Ammon's horn (tissue), 1 donor: Measurements from ENCODE around the gene PFDN6.
A peak's percentile ranks its signal among the peaks of the same experiment; 100 is the strongest.

ENCODE experiments used
- DNase-seq: peaks from one replicate; pipeline ENCODE4 v3.0.0-alpha.2; 2016; ENCODE audit warnings: low spot score

Gene PFDN6

DNA sequence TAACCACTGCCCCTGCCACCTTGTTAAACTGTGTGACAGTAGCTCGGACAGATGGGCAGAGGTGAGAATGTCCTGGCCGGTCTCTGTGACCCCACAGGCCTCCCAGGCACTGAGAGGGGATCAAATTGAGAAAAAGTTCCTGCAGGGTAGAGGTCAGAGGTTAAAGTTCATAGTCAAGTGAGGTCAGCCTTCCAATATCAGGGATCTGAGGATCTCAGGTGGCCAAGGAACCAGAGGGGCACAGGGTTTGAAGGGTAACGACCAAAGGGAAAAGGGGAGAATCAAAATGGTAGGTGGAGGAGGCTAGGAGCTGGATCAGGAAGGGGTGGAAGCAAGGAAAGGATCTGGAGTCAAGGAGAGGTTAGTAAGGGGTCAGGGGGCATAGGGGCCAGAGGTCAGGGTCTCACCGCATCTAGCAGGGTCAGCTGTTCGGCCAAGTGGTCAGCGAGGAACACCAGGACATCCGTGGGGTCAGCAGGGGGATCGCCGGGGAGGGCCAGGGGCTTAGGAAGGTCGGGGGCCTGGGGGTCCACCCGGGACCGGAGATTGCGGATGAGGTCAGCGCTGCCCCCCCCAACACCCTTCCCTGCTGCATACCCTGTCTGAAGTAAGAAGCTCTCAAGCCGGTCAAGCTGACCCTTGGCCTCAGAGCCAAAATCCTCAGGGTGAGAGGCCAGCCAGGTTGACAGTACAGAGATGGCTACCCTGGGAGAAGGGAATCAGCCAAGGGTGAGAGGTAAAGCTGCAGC is 6.4 kb downstream of the PFDN6 start:
- DNase-seq: no peak

DNA sequence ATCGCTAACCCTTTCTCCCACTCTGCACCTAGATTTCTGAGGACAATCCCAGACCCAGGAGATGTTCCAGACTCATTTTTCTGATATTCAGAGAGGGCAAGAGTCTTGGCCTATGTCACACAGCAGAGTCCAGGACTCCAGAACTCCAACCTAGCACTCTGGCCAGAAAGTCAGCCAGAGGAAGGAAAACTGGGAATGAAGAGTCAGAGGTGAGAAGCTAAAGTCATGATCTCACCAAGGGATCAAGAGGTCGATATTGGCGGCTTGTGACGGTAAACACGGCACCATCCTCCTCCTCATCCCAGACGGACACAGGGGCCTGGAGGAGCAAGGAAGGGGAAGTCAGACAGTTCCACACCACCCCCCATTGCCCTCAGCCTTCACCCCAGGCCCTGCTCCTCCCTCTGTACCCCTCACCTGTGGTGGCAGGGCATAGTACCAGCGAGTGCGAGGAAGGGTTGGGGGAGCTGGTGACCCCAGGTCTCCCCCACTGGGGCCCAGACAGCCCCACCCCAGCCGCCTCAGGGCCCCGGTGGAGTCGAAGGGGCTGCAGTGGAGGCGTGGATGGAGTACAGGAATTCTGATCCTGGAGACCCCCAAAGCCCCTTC is 7.5 kb downstream of the PFDN6 start:
- no peak for DNase-seq

DNA sequence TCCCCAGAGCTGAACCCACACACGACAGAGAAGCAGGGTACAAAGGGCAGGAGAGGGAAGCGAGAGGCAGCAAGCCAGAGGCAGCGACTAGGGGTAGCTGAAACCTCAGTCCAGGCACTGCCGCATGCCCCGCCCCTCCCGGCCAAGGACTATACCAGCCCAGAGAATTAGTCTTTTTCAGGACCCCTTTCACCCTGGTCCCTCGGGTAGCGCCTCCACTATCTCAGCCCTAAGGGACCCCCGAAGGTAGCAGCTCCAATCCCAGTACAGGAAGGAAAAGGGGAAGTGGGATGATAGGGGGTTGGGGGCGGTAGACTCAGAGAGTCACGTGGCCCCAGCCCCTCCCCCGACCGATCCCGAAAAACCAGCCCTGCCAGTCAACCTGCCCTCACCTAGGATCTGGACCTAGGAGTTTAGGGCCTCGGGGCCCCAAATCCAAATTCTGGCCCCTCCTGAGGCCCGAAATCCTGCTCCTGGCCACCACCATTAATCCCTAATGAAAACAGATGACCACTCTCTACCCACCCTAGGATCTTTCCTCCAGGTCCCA is 8.1 kb downstream of the PFDN6 start:
- DNase-seq: no peak

DNA sequence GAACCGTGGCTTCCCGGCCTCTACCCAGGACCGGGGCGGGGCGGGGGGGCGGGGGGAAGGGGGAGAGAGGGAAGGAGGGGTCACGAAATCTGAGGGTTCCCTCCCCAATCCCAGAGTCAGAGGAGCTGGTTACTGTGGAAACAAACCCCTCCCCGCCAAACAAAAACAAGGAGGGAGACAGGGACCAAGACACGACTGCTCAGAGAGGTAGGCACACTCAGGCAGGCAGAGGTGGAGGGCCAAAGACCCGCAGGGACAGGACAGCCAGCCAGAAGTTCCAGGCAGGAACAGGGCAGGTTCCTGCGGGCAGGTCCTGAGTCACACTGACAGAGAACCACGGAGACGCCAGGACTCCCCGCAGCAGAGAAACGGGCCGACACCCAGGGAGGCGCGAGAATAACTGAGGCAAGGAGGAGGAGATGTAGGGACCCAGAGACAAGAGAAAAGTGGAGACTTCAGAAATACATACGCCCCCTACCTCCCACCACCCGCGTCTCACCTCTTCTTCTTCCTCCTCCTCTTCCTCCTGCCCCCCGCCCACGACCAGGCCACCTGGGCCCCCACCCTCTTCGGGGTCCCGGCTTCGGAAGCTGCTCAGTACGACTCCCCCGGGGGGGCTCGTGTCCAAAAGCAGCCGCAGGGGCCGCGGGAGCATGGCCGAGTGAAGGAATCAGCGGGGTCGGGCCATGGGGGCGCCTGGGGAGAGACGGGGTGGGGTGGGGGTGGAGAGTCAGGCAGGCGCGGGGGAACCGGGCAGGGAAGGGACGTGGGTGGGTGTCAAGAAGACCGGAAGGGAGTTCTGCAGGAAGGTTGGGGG is 8.8 kb downstream of the PFDN6 start:
- peak; percentile 69 for DNase-seq

DNA sequence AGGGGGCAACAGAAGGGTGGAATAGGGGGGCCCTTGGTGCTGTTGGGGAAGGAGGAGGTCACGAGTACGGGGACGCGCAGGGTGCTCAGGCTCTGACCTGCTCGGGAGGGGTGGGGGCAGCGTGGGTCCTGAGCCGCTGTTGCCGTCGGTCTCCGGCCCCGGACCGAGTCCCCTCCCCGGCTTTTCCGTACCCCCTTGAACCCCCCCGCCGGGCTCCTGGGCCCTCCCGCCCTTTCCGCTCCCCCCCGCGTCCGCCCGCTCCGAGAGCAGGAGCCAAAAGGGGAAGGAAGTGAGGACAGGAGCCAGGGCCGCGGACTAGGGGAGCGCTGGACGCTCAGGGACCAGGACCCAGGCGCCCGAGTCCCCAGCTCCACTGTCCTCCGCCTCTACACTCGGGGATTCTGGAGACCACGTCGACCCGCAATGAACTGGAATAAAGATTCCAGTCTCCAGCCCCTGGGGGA is 9.4 kb downstream of the PFDN6 start, which contains the start of gene RGL2:
Gene RGL2, minus strand, starts transcription at position 170 of the 464 bp plus-strand sequence. CDS start 332 bp downstream, outside the sequence.
- peak; percentile 86 for DNase-seq

DNA sequence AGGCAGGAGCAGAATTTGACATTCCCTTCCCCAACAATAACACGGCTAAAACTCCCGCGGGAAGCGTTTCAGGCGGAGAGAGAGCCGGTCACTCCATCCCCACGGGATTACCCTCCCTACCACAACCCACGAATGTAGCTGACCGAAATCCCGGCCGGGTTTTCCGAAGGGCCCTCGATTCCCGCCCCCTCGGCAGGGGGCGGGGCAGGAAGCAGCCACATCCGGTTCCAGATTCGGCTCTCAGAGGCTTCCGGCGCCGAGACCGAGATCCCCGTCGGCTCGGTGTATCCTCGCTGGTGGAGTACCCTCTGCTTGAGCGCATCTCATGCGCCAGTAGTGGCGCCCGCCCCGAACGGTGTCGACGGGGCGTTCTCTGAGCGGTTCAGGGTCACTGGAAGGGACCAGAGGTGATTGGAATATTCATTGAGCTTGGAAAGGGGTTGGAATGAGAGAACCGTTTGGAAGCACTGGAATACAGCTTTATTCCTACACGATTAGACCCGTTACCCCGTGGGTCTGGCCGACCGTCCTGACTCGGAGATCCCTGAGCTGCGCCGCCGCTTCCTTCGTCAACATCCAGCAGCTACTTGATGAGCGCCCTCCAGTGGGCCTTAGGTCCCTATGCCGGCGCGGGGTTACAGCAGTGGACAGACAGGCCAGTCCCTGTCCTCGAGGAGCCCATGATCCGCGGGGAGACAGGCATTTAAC is 10.0 kb downstream of the PFDN6 start:
- peak; percentile 88 for DNase-seq

DNA sequence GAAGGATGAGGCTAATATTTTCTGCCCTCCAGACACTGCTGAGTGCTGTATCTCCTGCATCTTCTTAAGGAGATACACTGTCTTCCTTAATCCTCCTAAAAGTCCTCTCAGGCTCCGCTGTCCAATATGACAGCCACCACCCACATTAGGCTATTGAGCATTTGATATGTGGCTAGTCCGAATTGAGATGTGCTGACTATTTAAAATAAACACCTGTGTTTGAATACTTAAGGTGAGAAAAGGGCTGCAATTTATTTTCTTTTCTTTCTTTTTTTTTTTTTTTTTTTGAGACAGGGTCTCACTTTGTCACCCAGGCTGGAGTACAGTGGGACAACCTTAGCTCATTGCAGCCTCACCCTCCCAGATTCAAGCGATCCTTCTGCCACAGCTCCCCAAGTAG is 12.5 kb downstream of the PFDN6 start:
- no peak for DNase-seq

DNA sequence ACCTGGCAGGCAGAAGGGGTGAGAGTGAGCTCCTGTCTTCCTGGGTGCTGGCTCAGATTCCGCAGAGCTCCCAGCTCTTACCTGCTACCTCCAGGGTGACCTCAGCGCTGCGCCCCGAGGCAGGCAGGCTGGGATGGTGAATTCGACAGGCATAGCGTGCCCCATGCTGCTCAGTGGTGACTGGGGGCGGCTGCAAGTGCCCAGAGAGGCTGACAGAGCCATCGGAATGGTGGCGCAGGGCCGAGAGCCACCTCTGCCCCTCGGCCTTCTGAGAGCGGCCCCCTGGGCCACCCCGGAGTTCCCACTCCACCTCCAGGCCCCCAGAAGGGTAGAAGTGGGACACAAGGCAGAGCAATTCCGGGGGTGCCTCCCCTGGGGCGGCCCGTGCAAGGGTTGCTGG is 14.8 kb downstream of the PFDN6 start:
- no peak for DNase-seq

DNA sequence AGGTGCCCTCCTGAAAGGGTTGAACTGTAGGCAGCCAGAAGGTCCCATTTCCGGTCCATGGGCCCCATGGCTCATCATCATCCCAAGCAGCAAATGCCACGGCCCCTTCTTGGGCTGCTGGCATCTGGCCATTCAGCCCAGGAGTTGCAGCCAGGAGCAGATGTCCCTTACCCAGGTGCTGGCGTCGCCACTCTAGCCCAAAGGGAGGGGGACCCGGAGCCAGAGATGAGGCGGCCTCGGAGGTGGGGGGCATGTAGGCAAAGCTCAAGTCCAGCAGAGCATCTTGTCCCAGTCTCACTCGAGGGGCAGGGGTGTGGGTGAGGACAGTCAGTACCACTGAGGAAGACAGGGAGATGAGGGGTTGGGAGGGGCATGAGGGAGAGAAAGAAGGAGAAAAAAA is 15.7 kb downstream of the PFDN6 start:
- DNase-seq: no peak

DNA sequence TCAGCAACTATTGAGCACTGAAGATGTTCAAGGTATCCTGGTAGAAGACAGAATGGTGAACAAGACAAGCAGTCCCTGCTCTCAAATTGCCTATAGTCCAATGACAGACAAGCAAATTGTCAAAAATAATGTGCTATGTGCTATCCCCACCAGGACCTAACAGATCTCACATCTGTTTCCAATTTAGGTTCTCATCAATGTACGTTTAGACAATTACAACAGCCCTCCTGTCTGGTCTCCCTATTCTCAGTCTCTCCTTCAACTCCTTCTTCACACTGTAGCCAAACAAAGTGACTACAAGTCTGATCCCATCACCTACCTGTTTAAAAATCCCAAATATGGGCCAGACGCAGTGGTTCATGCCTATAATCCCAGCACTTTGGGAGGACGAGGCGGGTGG is 17.0 kb downstream of the PFDN6 start:
- DNase-seq: no peak

DNA sequence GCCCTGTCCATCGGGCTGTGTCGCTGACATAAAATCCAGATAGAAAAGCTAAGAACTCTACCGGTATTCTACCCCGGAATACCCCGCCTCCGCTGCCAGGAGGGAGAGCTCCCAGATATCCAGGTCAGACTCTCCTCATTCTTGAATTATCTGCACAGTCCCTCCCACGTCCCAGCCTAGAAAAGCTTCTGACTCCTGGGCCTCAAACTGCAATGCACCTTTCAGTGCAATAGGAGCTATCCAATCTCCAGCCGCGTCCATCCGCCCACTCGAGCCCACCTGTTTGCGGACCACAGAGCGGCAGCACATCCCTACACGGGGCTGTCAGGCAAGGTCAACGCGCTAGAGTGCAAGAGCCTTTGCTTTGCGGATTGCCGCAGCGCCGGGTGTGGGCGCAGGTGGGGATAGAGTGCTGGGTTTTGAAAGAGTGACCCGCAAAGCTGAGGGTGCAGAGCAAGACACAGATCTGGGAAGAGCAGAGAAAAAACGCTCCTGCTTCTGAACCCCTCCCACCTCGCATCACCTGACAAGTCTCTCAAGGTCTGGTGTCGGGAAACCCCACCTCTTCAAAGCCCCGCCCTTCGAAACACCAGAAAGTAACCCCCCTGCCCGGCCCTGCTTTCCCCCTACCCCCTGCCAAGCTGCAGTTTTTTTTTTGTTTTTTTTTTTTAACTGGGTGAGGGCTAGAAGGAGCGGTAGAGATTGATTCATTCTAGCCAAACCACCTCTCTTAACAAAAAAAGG is 23.1 kb downstream of the PFDN6 start:
- DNase-seq: peak; percentile 85

DNA sequence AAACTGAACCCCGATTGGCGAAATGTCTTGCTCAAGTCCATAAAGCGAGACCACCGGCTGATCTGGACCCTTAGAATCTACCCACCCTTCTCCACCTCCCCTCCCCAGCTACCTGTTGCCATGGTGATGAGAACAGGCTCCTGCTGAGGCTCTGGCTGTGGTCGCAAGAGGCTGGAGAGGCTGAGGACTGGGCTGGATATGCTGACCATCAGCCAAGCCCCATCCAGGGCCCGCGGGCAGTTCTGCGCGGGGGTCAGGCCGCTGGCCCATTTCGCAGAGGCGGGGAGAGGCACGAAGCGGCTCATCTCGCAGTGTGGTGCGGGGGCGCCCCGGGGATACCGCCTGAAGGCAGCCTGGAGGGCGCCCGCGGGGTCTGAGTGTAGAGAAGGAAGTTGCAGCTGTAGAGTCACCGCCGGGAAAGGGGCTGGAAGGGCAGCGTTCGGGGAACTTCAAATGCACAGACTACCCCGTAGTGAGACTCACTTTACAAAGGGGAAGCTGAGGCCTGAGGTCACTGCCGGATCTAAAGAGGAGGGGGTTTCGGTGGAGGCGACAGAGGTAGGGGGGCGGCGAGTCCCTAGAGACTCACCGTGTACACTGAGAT is 23.8 kb downstream of the PFDN6 start:
- peak; percentile 53 for DNase-seq

DNA sequence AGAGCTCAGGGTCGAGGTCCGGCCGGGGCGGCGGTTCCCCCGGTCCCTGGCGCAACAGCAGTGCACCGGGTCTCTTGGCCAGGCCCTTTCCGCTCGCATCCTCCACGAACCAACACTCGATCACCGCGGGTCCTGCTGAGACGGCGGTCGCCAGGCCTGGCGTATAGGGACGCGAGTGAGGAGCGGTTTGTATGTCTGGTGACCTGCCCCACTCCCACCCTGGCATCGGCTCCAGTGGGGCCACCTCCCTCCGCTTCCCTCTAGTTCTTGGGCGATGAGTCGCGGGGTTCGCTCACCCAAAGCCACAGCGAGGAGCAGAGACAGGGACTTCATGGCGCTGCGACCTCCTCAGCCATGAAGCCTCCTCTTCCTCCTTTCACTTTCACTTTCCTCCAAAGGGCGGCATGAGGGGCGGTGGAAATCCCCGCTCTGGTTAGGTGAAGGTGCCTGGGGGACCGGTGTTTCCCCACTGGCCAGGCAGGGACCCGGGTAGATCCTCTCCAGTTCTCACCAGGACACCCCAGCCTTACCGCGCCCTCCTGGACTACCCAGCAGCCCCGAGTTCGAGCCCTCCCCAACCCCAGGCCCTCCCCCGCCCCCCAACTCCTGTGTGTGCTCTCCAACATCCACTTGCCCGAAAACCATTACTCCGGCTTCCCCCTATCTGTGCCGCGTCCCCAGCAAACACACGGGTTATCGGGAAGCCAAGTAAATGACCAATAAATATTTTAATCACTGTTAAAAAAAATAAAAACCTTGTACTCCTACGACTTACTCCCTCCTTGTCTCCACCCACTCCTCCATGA is 24.5 kb downstream of the PFDN6 start, which contains the start of gene TAPBP:
Gene TAPBP, minus strand, starts transcription at position 370 of the 806 bp plus-strand sequence. Its CDS starts 37 bp downstream, at position 333.
- peak; percentile 73 for DNase-seq

DNA sequence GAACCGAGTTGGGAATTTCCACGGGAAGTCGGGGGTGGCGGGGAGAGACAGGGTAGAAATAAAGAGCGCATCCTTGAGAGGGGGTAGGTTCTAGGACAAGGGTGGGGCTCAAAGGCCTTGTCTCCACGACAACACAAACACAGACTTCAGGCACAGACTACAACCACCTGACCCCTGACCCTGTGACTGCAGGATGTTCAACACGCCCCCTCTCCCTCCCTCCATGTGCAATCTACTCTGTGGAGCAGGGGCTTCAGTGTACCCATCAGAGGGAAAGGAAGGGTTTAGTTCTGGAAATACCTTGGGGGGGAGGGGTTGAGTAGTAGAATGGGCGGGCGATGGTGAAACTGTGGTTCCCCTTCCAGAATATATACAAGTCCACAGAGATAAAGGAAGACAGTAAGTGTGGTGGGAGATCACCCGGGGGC is 25.1 kb downstream of the PFDN6 start:
- peak; percentile 62 for DNase-seq

DNA sequence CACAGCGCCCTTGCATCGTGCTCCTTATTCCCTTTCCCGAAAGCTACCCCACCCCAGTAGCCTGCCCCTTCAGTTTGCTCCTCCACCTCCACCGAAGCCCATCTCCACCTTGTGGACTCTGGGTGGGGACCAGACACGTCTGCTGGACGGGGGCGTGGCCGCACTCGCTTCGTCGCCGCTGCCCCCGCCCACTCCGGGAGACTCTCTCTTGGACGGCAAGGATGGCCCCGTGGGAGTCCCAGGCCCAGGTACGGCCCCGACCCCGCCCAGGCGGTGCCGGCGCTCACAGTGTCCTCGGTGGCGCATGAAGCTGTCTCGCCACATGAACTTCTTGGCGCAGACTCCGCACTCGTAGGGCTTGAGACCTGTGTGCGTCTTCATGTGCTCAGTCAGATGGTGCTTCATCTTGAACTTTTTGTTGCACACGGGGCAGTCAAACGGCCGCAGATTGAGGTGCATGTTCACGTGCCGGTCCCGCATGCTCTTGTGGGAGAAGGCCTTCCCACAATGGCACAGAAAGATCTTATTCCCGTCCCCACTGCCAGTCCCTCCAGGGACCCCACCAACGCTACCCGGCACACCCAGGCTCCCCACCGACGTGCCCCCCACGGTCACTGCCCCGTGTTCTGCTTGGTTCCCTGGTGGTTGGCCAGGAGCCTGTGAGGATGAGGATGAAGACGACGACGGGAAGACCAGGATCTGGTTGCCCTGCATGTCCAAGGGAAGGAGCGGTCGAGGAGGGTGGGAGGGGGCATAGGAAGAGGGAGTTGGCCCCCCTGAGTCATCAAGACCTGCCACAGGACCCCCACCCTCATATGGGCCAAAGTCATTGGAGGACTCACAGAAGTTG is 25.8 kb downstream of the PFDN6 start:
- DNase-seq: no peak

DNA sequence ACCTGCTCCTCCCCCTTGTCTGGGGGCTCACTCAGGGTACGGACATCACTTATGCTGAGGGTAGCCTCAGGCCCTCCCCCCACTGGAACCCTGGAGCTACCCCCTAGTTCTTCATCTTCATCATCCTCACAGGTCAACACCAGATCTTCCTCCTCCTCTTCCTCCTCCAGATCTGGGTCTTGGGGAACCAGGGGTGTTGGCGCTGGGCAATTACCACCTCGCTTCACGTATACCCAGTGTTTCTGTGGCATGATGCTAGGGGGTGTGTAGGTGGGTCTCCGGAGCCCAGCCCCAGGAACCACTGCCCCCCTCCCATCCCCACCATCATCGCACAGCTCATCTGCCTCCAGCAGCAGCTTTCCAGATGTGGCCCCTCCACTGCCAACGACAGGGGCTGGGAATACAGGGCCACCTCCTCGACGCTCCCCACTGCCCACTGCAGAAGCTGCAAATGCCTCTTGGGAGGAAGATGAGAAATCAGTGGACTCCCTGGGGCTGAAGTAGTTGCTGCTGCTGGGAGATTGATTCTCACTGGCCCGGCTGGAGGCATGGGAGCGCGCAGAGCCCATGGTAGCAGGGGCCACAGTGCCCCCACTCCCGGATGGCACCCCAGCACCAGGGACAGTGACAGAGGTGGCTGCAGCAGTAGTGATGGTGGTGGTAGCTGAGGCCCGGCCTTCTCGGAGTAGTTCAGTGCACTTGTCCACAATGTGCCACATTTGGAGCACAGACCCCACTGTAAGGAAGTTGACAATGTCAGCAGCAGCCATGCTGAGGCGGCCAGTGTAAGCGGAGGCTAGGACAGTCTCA is 26.6 kb downstream of the PFDN6 start:
- DNase-seq: no peak

DNA sequence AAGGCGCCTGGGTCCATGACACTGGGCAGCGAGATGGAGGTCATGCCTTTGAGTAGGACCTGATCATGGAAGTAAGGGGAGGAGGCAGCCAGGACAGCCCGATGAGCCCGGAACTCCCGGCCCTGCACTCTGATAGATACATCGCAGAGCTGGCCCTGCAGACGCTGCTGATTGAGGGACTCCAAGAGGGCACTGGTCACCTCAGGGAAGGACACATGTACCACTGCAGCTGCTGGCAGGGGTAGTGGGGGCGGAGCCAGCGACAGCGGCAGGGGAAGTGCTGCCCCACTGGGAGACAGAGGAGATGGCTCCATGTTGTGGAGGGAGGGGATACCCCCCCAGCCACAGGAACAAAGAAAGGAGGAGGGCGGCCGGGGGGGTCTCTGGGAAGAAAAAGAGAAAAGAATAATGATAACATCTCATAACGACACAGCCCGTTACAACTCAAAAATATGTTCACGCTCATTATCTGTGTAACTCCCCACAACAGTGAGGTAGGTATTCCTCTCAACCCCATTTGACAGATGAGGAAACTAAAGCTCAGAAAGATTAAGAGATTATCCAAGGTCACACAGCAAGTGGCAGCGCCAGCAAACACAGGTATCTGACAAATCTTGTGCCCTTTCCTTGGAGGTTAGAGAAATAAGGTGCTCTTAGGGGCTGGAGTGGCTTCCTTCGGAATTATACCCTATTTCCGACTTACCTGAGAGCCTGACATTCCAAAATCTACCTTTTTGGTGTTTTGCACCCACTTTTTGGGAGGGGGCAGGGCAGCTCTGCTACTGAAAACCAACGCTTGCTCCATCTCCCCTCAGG is 27.4 kb downstream of the PFDN6 start:
- DNase-seq: no peak
